GM19372 (cell line): ENCODE data around the gene ABHD3.
"Not testable (repeated sequence)": the region's sequence is repeated elsewhere in the genome, so short reads cannot be mapped to it uniquely, and the experiment has no call there.

Source experiments
- ATAC-seq: cut with Tn5 transposase; IDR thresholded peaks from one replicate; pipeline ENCODE4 v1.9.1; 2021; ENCODE audit warnings: mild to moderate bottlenecking, low read depth, moderate library complexity; ENCODE audit not compliant: unreplicated experiment

Gene ABHD3

GRCh38 chr18:21656402-21656801 is 48.2 kb downstream of the ABHD3 start:
- ATAC-seq: no peak

GRCh38 chr18:21653361-21653760 is 51.2 kb downstream of the ABHD3 start:
- ATAC-seq: no peak

- ATAC-seq: no peak
Measured at GRCh38 chr18:21652073-21652472, 52.5 kb downstream of the ABHD3 start.

- ATAC-seq: no peak
Measured at GRCh38 chr18:21650311-21650710, 54.3 kb downstream of the ABHD3 start.

DNA sequence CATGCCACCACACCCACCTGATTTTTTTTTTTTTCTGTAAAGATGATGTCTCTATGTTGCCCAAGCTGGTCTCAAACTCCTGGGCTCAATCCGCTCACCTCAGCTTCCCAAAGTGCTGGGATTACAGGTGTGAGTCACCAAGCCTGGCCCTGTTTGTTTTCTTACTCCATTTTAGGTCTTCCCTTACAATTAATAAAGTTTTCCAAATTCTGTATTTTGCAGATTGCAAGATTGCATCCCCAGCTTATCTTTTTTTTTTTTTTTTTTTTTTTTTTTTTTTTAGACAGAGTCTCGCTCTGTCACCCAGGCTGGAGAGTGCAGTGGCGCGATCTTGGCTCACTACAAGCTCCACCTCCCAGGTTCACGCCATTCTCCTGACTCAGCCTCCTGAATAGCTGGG is 64.2 kb downstream of the ABHD3 start:
- not testable (repeated sequence) for ATAC-seq

- ATAC-seq: no peak
Measured at GRCh38 chr18:21638822-21639221, 65.8 kb downstream of the ABHD3 start.

- ATAC-seq: no peak
Measured at GRCh38 chr18:21636769-21637168, 67.8 kb downstream of the ABHD3 start.

DNA sequence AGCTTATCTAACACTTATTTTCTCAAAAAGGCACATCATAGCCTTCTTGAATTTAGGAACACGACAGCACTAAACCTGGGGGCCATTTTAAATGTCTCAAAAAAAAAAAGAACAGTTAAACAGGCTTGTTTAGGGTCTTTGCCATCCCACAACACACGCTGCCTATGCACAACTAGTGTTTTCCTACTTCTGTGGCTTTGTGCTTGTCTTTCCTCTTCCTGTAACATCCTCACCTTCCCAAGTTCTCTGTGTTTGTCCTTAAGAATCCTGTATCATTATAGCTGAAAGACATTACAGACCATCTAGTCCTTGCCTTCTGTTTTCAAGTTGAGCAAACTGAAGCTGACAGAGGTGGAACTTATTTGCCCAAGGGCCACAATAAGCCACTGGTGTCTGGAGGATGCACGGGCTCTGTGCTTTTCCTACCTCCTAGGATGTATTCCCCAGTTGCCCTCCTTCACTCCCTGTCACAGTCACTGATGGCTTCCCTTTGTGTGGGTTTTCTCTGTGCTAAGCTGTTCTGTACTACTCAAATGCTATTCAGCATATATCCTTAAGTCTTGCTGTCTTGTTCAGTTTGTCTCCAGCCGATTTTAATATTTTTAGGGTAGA is 69.9 kb downstream of the ABHD3 start:
- ATAC-seq: no peak

- ATAC-seq: no peak
Measured at GRCh38 chr18:21632393-21632792, 72.2 kb downstream of the ABHD3 start.

DNA sequence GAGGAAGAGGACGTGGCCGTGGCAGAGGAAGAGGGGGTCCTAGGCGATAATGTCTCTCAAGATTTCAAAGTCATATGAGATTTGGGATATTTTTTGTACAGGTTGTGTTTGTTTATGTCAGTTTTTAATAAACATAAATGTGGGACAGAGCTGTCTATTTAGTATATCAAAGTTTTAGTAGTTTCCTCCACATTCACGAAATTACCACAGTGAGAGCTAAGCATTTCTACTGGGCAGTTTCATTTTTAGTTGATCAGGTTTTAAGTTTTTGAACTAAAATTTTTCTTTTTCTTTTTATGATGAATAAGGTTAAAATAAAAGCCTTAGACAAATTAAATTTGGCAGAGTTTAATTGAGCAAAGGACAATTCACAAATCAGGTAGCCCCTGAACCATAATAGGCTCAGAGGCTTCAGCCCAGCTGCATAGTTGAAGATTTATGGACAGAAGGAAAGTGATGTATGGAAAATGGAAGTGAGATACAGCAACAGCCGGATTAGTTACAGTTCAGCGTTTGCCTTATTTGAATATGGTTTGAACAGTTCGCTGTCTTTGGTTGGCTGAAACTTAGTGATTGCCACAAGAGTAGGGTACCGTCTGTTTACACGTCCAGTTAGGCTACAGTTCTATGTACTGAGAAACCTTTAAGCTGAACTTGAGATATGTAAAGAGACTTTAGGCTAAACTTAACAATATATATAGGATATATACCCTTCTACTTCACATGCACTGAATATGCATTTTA is 75.3 kb downstream of the ABHD3 start:
- peak; percentile 96 for ATAC-seq

- ATAC-seq: not testable (repeated sequence)
Measured at GRCh38 chr18:21621640-21622039, 82.9 kb downstream of the ABHD3 start.

- ATAC-seq: peak; percentile 99
Measured at GRCh38 chr18:21612125-21613039, 92.2 kb downstream of the ABHD3 start, which contains the start of gene SNRPD1. Gene SNRPD1, plus strand, starts transcription at chr18:21612314. Its CDS starts 116 bp downstream, at chr18:21612430.

DNA sequence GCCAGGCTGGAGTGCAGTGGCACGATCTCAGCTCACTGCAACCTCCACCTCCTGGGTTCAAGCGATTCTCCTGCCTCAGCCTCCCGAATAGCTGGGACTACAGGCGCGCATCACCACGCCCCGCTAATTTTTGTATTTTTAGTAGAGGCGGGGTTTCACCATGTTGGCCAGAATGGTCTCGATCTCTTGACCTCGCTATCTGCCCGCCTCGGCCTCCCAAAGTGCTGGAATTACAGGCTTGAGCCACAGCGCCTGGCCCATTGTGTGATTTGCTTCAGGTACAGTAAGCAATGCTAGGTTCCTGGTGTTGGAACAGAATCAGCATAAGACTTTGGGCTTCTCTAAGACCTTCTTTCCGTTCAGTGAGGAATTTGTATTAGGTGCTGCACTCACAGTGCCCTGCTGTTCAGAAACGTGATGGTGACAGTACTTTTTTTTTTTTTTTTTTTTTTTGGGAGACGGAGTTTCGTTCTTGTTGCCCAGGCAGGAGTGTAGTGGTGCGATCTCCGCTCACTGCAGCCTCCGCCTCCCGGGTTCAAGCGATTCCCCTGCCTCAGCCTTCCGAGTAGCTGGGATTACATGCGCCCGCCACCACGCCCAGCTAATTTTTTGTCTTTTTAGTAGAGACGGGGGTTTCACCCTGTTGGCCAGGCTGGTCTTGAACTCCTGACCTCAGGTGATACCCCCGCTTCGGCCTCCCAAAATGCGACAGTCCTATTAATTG is 93.0 kb downstream of the ABHD3 start:
- ATAC-seq: peak; percentile 8

GRCh38 chr18:21605213-21605612 is 99.4 kb downstream of the ABHD3 start:
- no peak for ATAC-seq

- no peak for ATAC-seq
Measured at GRCh38 chr18:21604671-21605070, 99.9 kb downstream of the ABHD3 start.

DNA sequence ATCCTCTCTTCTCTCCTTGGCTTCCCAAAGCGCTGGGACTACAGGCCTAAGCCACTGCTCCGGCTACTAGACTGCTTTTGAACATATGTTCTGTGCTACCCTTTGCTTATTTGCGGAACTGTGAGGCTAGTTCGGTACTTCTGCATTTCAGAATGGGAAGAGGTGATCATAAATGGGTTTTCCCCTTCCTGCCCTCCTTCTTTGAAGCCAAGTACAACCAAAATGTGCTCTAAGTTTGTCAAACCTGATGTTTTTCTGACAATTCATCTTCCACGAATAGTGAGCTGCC is 102.3 kb downstream of the ABHD3 start:
- no peak for ATAC-seq
